PC-9 (cell line): ENCODE measurements around the gene TSPAN17.

Source experiments
- EZH2 ChIP-seq: fragments of 200-600 bp; sonication (generic); IDR thresholded peaks from 2 replicates; pipeline ENCODE4 v1.8.0; 2017; ENCODE audit warnings: antibody characterized with exemption, low read depth
- TF ChIP-seq, protein P1 (sequence below): fragments of 200-600 bp; sonication (generic); conservative IDR thresholded peaks from 2 replicates; pipeline ENCODE4 v1.6.1; 2017; ENCODE audit warnings: mixed run types, antibody characterized with exemption, mild to moderate bottlenecking, moderate library complexity

DNA sequence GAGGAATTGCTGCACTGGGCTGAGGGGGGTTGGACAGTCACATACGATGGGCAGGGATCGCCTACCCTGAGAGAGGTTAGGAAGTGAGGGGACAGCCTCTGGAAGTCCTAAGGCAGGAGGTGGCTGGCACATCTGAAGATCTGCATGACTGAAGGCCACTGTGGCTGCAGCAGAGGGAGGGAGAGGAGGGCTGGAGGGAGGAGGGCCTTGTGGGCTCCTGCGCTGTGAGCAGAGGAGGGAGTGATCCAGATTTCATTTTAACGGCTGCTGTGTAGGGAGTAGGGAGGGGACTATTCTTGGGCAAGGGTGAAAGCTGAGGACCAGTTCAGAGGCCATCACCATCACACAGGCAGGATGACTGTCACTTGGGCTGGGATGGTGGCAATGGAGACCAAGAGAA is 9.7 kb upstream of the TSPAN17 start:
- TF ChIP-seq, protein P1, sequence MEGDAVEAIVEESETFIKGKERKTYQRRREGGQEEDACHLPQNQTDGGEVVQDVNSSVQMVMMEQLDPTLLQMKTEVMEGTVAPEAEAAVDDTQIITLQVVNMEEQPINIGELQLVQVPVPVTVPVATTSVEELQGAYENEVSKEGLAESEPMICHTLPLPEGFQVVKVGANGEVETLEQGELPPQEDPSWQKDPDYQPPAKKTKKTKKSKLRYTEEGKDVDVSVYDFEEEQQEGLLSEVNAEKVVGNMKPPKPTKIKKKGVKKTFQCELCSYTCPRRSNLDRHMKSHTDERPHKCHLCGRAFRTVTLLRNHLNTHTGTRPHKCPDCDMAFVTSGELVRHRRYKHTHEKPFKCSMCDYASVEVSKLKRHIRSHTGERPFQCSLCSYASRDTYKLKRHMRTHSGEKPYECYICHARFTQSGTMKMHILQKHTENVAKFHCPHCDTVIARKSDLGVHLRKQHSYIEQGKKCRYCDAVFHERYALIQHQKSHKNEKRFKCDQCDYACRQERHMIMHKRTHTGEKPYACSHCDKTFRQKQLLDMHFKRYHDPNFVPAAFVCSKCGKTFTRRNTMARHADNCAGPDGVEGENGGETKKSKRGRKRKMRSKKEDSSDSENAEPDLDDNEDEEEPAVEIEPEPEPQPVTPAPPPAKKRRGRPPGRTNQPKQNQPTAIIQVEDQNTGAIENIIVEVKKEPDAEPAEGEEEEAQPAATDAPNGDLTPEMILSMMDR: no peak
- no peak for TF ChIP-seq EZH2
